Uterus (tissue), 4 donors: ENCODE results near the gene PTCD1. TPM values are rescaled to one million over a fixed set of nuclear protein-coding genes. Genes with fewer than 3 reads are reported as not detected.
A peak's percentile ranks its signal among the peaks of the same experiment; 100 is the strongest.

Source experiments
- DNase-seq, 2 donors: peaks; one replicate each; pipeline ENCODE4 v3.0.0-alpha.2; 2019 to 2020
- H3K27ac ChIP-seq, 2 donors: fragments of 200-600 bp; sonication (generic); 1 replicate in 1 of 2; 2 replicates in 1 of 2; pipeline ENCODE4 v1.5.1; 2016 to 2018
- H3K27me3 ChIP-seq, 2 donors: fragments of 200-600 bp; sonication (generic); one replicate each; pipeline ENCODE4 v1.5.1; 2018 to 2019; ENCODE audit warnings: control low read depth in 1 of 2
- H3K36me3 ChIP-seq, 2 donors: fragments of 200-600 bp; sonication (generic); one replicate each; pipeline ENCODE4 v1.5.1; 2019; ENCODE audit warnings: control low read depth in 1 of 2
- H3K4me1 ChIP-seq, 2 donors: fragments of 200-600 bp; sonication (generic); one replicate each; pipeline ENCODE4 v1.5.1; 2018 to 2019; ENCODE audit warnings: control low read depth in 1 of 2
- H3K4me3 ChIP-seq, 2 donors: fragments of 200-600 bp; sonication (generic); 1 replicate in 1 of 2; 2 replicates in 1 of 2; pipeline ENCODE4 v1.5.1; 2018 to 2019; ENCODE audit warnings: mild to moderate bottlenecking in 1 of 2
- H3K9me3 ChIP-seq, 2 donors: fragments of 200-600 bp; sonication (generic); one replicate each; pipeline ENCODE4 v1.5.1; 2019; ENCODE audit warnings: control low read depth in 1 of 2
- CTCF ChIP-seq, 4 experiments: fragments of 200-600 bp in 2 of 4; fragments of 450-650 bp in 2 of 4; sonication (generic) in 2 of 4; IDR thresholded peaks; one replicate each; pipeline ENCODE4 v1.5.1; 2016 to 2019; ENCODE audit warnings: antibody characterized with exemption in 4 of 4, mild to moderate bottlenecking in 2 of 4, moderate library complexity in 1 of 4
- POLR2A ChIP-seq, 2 donors: fragments of 450-650 bp; IDR thresholded peaks; one replicate each; pipeline ENCODE4 v1.6.1; 2016; ENCODE audit warnings: antibody characterized with exemption in 2 of 2, mild to moderate bottlenecking in 1 of 2, moderate library complexity in 1 of 2
- intact Hi-C: fragments of 100-400 bp; cut with DNase I; formaldehyde crosslinking; loops from one replicate; pipeline ENCODE4 v1.15.1; 2023; ENCODE audit warnings: low total_unique reads
- total RNA-seq, 4 donors: library from RNA; depleted of rRNA in 3 of 4; stranded (reverse); fragments of >200 nt in 3 of 4; gene quantifications; one replicate each; pipeline versions ENCODE4 v1.1.0 to v1.2.4, GENCODE V29; 2014 to 2023
- donor health status: DM: yes; HTN: yes; CAD: no.

Gene PTCD1
- total RNA-seq, 4 donors from 2014 or later, result 1.2 to 17.4 (median 7.5) TPM

GRCh38 chr7:99393355-99394187, 45.0 kb downstream of the PTCD1 start:
- peak overlapping the region; percentile 54 to 59 for H3K4me3 ChIP-seq
- DNase-seq, result peak; percentile 50 to 66
- peaks cover 0 to 10% of the 10 kb centered on the region in 2 donors for H3K4me1 ChIP-seq
- H3K27ac ChIP-seq, result peak overlapping the region; percentile 61 to 70
- no peak for TF ChIP-seq CTCF (IDR thresholded peaks at IDR 0.05)
- no peak for TF ChIP-seq POLR2A (IDR thresholded peaks at IDR 0.05)
- no peaks in the 10 kb centered on the region for H3K27me3 ChIP-seq
- no peaks in the 10 kb centered on the region for H3K9me3 ChIP-seq
- intact Hi-C loops, result no loop called here
- no peaks in the 10 kb centered on the region for H3K36me3 ChIP-seq

GRCh38 chr7:99392659-99393354, 45.8 kb downstream of the PTCD1 start:
- Histone ChIP-seq H3K4me3 (peak overlapping the region; percentile 54 to 59), H3K4me1 (peaks cover 0 to 10% of the 10 kb centered on the region in 2 donors), H3K27me3 (no peaks in the 10 kb centered on the region), H3K9me3 (no peaks in the 10 kb centered on the region), H3K27ac (peak overlapping the region; percentile 61 to 70), H3K36me3 (no peaks in the 10 kb centered on the region)
- intact Hi-C loops, result no loop called here
- TF ChIP-seq POLR2A (IDR thresholded peaks at IDR 0.05) (peak; percentile 7 to 34), CTCF (IDR thresholded peaks at IDR 0.05) (peak in 1 of 4 experiments; percentile 15)
- DNase-seq, result peak; percentile 75 to 80

GRCh38 chr7:99392046-99392445, 46.6 kb downstream of the PTCD1 start:
- H3K9me3 ChIP-seq, result no peaks in the 10 kb centered on the region
- intact Hi-C loops, result no loop called here
- DNase-seq, result no peak
- peaks cover 0 to 10% of the 10 kb centered on the region in 2 donors for H3K4me1 ChIP-seq
- no peaks in the 10 kb centered on the region for H3K36me3 ChIP-seq
- no peaks in the 10 kb centered on the region for H3K27me3 ChIP-seq
- no peak for TF ChIP-seq POLR2A (IDR thresholded peaks at IDR 0.05)
- no peak for TF ChIP-seq CTCF (IDR thresholded peaks at IDR 0.05)
- peak overlapping the region in 1 of 2 donors; percentile 54 for H3K4me3 ChIP-seq
- H3K27ac ChIP-seq, result peak overlapping the region in 1 of 2 donors; percentile 70

GRCh38 chr7:99390941-99391602, 47.5 kb downstream of the PTCD1 start:
- Histone ChIP-seq H3K4me3 (no peak overlapping the region), H3K27me3 (no peaks in the 10 kb centered on the region), H3K36me3 (no peaks in the 10 kb centered on the region), H3K4me1 (peaks cover 0 to 10% of the 10 kb centered on the region in 2 donors), H3K9me3 (no peaks in the 10 kb centered on the region), H3K27ac (no peak overlapping the region)
- TF ChIP-seq POLR2A (IDR thresholded peaks at IDR 0.05) (no peak), CTCF (IDR thresholded peaks at IDR 0.05) (no peak)
- no peak for DNase-seq
- intact Hi-C loops, result no loop called here
